HG02610 (cell line): Measurements from ENCODE around the gene SLC22A25.
"Not testable (repeated sequence)": the region's sequence is repeated elsewhere in the genome, so short reads cannot be mapped to it uniquely, and the experiment has no call there.

Experiments
- ATAC-seq: cut with Tn5 transposase; IDR thresholded peaks from one replicate; pipeline ENCODE4 v1.9.1; 2021; ENCODE audit warnings: mild to moderate bottlenecking, moderate library complexity; ENCODE audit not compliant: unreplicated experiment

Gene SLC22A25

GRCh38 chr11:63243533-63243932, at the start of gene SLC22A25:
SLC22A25 (minus strand) TSS chr11:63243599; CDS start chr11:63229652, 13,947 bp downstream.
- ATAC-seq: no peak

GRCh38 chr11:63290285-63290684, 46.9 kb upstream of the SLC22A25 start:
- no peak for ATAC-seq

GRCh38 chr11:63289658-63290057, 46.3 kb upstream of the SLC22A25 start:
- no peak for ATAC-seq

- ATAC-seq: no peak
Measured at GRCh38 chr11:63282579-63282978, 39.2 kb upstream of the SLC22A25 start.

GRCh38 chr11:63280920-63281319, 37.5 kb upstream of the SLC22A25 start:
- no peak for ATAC-seq

GRCh38 chr11:63277345-63277943, 34.0 kb upstream of the SLC22A25 start:
- no peak for ATAC-seq

GRCh38 chr11:63274776-63275175, 31.4 kb upstream of the SLC22A25 start:
- no peak for ATAC-seq

GRCh38 chr11:63273685-63274084, 30.3 kb upstream of the SLC22A25 start:
- no peak for ATAC-seq

GRCh38 chr11:63262547-63262946, 19.1 kb upstream of the SLC22A25 start:
- ATAC-seq: no peak

- no peak for ATAC-seq
Measured at GRCh38 chr11:63251312-63251711, 7.9 kb upstream of the SLC22A25 start.

GRCh38 chr11:63250162-63251050, 7.0 kb upstream of the SLC22A25 start:
- no peak for ATAC-seq

- ATAC-seq: no peak
Measured at GRCh38 chr11:63248966-63249365, 5.6 kb upstream of the SLC22A25 start.

- ATAC-seq: not testable (repeated sequence)
Measured at GRCh38 chr11:63247237-63248002, 4.0 kb upstream of the SLC22A25 start.

- ATAC-seq: no peak
Measured at GRCh38 chr11:63246045-63246444, 2.6 kb upstream of the SLC22A25 start.

- no peak for ATAC-seq
Measured at GRCh38 chr11:63244862-63245261, 1.5 kb upstream of the SLC22A25 start.

GRCh38 chr11:63242089-63242781, 1.2 kb downstream of the SLC22A25 start:
- no peak for ATAC-seq

GRCh38 chr11:63240791-63241379, 2.5 kb downstream of the SLC22A25 start:
- ATAC-seq: no peak

GRCh38 chr11:63240098-63240497, 3.3 kb downstream of the SLC22A25 start:
- no peak for ATAC-seq

GRCh38 chr11:63239254-63239653, 4.1 kb downstream of the SLC22A25 start:
- ATAC-seq: no peak

GRCh38 chr11:63237413-63237812, 6.0 kb downstream of the SLC22A25 start:
- no peak for ATAC-seq
